ENCODE results near the gene RALGPS2.

Gene RALGPS2

DNA sequence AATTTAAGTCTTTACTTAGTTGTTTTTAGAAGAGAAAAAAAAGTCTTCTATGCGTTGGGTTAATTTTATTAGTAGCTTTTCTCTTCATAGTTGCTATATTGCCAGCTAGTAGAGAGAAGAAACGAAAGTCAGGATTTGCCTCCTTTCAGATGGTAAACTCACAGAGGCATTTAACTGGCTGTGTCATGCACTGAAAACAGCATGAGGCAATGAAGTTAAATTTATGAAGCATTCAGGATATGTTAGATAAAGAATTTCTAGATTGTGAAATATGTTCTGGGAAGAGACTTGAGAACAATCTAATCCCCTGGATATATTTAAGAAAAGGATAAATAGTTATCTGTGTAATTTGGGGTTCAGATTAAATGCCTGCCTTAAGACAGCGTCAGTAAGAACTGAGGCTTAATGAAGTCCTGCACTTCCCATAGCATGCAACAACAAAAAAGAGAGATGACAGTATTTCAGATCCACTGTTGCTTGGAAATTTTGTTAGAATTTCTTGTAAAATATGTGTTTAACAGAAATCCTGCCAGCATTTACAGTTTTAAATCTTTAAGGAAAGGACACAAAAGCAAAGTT, 144.2 kb downstream of the RALGPS2 start:
- no peak for DNase-seq

DNA sequence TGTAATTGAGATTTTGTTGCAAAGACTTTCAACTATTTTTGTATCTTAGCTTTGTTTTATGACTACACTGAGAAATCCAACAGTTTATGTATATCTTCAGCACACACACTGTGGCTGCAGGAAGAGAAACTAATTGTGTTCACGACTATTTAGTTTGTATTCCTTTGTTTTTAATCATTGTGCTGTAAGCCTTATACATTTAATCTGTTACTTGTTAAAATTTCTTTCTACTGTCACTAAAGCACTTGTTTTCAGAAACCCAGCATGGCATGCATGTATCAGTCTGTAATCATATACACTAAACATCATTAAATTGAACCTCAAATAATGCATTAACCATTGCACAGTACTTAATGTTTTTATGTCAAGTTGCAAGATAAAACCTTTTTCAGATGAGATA, 145.2 kb downstream of the RALGPS2 start:
- no peak for DNase-seq

DNA sequence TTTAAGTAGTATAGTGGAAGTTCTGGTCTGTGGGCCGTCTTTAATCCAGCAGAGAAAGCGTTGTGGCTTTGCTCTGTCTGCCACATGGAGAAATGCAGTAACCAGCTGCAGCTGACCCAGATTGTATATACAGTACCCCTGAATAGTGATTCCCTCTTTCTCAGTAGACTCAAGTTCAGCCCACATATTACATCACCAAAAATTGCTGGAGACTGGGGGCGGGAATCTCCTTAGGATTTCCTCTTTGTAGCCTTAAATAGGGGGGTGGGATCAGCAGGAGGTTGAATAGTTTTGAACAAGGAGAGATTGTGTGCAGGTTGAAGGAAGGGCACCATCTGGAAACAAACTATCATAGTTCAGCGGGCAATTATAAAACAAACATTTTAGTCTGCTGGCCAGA, 145.9 kb downstream of the RALGPS2 start, which contains the start of gene ANGPTL1:
Gene ANGPTL1 (minus strand): TSS at position 134 of the 400 bp plus-strand sequence. CDS start 5,301 bp downstream, outside the sequence.
- DNase-seq = no peak

DNA sequence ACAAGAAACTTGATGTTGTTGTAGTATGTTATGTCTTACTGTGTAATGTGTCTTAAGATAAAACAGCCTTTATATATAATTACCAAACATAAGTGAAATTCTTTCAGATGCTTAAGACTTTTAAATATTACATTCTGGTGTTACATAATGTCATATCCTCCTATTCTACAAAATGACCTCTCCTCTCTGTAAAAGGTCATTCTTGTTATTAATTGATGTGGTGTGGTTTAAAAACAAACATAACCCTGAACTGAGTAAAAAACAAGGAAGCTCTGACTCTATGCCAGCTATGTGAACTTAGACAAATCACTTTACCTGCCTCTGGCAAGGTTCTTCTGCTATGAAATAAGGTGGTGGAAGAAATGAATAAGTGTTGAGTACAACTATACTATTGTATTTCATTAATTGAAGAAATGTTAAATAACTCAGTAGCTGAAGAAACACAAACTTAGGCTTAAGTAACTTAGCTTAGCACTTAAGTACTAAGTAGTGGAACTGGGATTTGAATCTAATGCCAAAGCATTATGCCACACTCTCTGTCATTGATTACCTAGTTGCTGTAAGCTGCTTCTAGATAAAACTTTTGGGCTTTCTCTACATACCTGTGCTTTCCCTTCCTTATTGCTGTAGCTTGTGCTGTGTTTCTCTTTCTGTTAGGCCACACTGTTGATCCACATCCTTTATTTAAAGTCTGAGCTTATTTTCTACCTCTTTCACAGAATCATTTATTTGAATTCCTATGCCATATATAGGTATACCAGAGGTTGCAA, 146.7 kb downstream of the RALGPS2 start:
- no peak for DNase-seq

DNA sequence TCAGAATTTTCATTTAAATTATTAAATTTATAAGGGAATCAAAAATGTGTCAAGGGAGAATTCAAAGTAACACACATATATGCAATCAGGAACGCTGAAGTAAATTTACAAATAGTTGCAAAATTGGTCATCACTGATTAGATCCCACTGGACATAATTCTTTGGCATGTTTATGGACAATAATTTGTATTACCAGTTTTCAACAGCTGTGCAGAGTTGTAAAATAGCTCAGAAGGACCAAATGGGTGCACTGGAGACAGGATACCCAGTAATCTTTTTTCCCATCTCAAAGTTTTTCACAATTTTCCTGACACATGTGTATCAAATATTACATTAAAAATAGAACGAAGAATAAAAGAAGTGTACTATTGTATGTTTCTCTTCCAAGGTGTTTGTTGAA, 149.9 kb downstream of the RALGPS2 start:
- no peak for DNase-seq

DNA sequence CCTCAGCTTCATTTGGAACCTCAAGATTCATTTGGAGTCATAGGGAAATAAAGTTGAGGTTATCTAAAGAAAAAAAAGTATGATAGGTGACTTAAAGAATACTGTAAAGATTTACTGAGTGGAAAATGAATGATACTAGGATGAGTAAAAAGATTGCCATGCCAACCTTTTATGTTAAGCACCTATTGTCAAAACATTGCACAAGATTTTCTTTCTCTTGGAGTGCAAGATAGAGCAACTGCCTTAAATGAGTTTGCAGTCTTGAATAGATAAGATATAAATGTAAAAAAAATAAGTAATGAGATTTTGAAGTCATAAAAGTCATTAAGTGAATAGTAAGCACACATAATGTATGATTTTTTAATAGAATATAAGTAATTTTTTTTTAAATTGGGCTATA, 150.9 kb downstream of the RALGPS2 start:
- no peak for DNase-seq

DNA sequence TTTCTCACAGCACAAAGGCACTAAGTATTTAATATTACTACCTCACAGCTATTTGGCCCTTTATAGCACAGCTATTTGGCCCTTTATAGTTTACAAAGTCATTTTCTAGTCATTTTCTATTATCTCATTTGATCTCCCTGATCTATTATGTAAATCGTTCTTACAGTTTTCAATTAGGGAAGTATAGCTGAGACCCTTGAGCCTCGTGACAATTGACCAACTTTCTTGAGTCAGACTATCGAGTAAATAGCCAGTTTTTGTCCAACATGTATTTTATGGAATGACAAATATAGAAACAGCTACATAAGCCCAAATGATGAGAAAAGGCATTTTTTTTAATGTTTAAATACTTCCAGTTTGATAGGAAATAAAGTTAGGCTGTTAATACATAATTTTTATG, 152.9 kb downstream of the RALGPS2 start:
- peak in 1 of 3 donors; percentile 22 for DNase-seq

DNA sequence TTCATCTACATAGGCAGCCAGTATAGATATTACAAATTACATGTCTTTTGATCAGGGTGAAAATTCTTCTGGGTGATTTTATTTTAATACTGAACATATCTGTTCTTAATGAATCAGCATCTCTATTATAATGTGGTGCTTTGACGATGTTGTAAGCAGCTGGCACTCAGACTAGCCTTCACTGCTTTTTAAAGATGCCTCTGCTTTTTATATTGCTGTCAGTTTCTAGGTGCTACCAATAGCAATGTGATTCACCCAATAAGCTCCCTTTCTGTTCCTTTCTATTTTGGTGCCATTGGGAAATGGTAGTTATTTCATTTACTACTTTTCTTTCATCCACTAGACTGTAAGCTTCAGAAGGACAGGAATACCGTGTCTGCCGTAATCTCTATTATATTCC, 156.9 kb downstream of the RALGPS2 start:
- DNase-seq = no peak

DNA sequence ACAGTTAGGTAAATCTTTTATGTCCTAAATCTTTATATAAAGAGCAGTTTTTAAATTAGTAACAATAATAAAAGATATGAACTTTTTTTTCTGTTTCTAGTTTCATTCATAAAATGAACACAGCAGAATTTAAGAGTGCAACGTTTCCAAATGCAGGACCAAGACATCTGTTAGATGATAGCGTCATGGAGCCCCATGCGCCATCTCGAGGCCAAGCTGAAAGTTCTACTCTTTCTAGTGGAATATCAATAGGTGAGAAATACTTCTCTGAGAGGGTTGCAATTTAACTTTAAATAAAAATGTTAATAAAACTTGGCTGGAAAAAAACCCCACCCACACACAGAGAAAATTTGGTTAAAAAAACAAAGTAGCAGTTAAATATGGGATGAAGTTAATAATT, 160.8 kb downstream of the RALGPS2 start:
- no peak for DNase-seq

DNA sequence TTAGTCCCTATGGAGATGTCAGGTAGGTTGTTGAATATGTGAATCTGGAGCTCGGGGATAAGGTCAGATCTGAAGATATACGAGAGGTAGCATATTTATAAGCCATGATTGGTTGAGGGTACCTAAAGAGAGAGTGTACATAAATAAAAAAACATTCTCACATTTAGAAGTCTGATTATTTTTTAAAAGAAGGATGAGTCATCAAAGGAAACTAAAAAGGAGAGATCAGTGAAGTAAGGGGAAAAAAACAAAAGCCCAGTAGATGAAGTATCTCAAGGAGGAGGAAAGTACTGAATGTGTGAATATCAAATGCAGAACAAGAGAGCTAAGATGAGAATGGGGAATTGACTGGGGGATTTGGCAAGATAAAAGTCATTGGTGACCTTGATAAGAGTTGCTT, 161.5 kb downstream of the RALGPS2 start:
- no peak for DNase-seq

DNA sequence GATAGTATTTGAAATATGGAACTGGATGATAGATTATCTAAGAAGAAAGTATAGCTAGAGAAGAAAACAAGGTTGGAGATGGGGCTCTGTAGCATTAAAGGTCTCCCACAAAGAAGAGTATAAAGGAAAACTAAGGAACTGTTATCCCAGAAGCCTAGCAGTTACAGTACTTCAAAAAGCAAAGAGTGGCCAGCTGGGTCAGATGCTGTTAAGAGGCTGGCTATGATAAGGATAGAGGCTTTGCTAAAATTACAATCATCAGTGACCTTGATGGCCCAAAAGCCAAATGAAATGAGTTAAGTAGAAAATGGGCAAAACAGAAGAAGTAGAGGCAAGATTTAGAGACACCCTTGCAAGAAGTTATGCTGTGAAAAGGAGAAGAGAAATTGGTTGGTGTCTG, 170.9 kb downstream of the RALGPS2 start:
- DNase-seq = no peak

DNA sequence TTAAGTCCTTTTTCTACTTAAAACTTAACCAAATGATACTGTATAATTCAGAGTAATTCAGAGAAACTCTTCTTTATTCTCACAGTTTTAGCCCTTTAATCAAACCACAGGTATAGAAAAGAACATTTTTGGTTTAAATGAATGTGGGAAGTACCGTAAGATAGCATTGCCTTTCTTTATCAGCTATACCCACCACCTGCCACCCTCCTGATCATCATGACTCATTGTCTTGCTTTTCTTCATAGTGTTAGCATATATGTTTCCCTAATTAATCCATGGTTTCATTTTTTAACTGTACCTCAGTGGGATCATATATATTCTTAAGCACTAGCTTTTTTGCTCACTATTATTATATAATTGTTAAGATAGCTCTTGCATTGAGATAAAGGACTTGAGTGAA, 173.4 kb downstream of the RALGPS2 start:
- no peak for DNase-seq

DNA sequence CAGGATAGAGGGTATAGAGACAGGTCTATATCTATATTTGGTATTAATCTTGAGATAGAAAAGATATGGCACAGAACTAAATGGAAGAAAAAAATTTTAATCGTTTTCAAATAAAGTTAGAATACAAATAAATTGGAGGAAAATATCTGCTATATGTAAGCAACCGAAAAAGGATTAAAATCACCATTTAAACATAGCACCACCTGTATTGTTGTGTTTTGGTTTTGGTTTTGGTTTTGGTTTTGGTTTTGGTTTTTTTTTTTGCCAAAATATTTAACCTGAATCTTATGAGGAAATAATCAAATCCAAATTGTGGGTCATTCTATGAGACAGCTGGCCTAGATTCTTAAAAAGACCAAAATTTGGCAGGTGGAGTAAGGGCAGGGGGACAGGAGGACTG, 174.4 kb downstream of the RALGPS2 start:
- DNase-seq = no peak

DNA sequence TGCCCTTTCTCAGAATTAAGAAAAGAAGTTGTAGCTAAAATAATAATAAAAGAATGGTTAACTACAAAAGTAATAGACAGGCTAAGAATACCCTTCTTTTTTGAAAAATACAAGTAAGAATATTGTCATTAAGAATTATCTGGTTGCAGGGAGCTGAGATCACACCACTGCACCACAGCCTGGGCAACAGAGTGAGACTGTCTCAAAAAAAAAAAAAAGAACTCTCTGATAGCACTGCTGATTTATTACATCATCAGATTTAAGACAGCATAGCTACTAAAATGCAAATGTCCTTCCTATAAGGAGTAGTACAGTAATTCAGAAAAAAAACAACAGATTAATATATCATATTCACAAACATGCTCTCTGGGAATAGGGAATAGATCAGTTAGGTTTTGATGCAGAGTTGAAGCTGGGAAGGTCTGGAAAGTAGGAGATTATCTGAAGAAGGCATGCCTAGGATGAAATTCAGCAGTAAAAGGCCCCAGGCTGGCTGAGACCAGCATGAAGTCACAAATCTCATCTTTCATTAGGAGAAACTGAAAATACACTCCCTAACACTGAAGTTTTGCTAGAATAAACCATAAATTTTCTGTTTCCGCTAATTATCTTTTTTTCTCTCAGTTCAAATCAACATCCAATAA, 176.6 kb downstream of the RALGPS2 start:
- no peak for DNase-seq

DNA sequence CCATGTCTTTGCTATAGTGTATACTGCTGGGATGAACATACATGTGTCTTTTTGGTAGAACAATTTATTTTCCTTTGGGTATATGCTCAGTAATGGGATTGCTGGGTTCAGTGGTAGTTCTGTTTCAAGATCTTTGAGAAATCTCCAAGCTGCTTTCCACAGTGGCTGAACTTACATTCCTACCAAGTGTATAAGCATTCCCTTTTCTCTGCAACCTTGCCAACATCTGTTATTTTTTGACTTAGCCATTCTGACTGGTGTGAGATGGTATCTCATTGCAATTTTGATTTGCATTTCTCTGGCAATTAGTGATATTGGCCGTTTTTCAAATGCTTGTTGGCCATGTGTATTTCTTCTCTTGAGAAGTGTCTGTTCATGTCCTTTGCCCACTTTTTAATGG, 183.3 kb downstream of the RALGPS2 start:
- DNase-seq = no peak

DNA sequence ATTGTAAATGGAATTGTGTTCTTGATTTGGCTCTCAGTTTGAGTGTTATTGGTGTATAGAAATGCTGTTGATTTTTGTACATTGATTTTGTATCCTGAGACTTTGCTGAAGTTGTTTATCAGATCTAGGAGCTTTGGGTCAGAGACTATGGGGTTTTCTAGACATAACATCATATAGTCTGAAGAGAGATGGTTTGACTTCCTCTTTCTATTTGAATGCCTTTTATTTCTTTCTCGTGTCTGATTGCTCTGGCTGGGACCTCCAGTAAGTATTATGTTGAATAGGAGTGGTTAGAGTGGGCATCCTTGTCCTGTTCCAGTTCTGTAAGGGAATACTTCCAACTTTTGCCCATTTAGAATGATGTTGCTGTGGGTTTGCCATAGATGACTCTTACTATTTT, 185.0 kb downstream of the RALGPS2 start:
- no peak for DNase-seq

DNA sequence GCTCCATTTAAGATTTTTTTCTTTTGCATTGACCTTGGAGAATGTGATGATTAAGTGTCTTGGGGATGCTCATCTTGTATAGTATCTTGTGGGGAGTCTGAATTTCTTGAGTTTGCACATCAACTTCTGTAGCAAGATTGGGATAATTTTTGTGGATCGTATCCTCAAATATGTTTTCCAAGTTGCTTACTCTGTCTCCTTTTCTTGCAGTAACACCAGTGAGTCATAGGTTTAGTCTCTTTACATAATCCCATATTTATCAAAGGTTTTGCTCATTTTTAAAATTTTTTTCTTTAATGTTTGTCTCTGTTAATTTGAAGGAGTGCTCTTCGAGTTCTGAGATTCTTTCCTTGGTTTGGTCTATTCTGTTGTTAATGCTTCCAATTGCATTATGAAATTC, 187.6 kb downstream of the RALGPS2 start:
- no peak for DNase-seq

DNA sequence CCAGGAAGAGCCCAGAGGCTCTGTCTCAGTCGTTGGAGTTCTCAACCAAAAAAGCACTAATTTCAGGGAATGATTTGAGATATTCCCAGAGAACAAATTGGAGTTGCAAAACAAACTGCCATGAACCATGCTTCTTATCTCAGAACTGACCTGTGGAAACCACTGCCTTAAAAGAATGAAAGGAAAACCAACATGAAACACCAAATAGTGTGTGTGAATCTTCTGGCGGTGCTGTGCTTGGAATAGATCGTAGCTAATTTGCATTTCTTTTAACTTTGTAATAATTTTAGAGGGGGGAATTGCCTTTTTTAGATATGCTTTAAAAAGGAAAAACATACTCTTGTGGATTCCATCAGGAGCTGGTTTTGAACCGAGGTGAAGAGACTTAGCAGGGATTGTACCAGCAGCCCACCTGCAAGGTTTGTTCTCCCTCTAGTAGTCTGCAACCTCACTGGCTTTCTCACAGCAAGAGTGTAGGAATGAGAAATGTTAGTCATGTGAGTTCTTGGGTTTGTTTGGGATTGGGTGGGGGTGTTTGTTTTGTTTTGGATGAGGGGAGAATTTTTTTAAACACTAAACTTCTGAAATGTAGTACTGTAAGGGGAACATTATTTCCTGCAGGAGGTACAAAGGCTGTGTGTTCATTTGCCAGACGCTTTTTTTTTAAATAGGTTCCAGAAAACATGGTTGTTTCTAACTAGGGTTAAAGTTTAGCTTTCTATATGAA, 191.6 kb downstream of the RALGPS2 start:
- DNase-seq = no peak

DNA sequence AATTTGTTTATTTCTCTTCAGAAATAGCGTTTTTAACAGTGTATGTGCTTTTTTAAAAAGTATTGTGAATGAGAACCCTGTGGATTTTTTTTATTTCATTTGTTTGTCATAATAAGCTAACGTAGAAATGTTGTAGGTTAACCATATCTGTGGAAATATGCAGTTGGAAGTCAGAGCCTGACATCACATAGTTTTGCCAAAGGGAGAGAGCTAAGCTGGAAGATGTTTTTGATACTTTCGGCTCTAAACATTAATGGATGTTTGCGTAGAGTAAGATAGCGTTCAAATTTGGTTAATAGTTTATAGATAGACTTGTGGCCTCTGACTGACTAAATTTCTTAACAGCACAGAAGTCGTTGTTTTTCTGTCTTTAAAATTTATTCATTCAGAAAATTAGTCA, 193.3 kb downstream of the RALGPS2 start:
- no peak for DNase-seq

DNA sequence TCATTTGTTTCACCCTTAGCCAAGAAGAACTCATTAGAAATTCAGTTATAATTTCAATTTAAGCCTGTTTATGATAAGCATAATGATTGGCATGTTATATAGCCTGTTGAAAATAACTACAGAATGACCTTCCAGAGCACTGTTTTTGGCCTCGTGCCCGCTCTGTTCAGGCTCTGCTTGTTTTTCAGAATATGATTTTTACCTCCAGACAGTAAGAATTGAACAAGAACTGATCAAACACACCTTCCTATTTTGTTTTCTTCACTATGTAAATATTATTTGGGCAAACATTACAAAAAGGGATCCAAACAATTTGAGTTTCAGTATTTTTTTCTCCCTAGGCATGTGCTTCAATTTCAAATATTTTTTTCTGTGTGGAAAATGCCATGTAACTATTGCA, 193.9 kb downstream of the RALGPS2 start:
- DNase-seq = no peak

DNA sequence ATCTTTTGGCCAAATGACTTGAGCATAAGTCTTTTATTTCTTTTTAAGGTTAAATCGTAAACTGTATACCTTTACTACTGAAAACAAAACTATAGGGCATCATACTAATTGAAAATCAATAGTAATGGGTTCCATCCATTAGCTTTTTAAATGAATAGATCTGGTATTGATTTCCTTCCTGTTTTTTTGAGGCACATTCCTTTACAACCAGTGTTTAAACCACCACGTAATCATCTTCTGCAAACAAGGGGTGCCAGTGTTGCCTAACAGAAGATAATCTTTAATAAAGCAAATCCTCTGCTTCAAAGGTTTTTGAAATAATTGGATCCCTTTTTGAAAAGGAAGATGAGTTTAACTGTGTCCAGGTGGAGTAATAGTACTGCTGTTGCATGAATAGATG, 194.5 kb downstream of the RALGPS2 start:
- DNase-seq = no peak

DNA sequence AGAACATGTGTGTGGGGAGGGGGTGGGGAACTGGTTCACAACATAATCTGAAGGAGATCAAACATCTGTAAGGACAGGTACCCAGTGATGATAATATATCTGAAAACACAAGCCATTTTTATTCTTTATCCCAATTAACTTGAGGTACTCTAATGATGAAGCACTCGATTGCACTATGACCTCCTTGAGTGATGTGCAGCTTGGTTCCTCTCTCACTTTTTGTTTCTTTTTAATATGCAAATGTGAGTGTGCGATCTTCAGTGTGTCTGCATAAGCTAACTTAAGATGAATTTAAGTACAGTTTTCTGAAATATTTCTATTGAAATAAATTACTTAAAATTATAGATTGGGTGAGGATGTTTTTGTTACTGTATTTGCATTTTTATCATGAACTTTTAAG, 196.5 kb downstream of the RALGPS2 start:
- DNase-seq = no peak

DNA sequence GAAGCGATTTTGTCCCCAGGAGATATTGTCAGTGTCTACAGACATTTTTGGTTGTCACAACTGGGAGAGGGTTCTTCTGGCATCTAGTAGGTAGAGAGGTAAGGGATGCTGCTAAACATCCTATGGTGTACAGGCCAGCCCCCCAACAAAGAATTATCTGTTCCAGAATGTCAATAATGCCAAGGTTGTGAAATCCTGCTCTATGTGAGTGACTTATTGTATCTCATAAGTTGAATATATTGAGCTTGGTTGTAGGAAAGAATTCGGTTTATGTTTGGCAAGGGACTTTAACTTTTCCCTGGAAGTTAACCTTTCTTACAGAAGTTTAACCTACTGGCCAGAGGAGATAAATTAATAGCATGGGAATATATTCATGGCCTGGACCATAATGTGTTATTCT, 198.5 kb downstream of the RALGPS2 start:
- no peak for DNase-seq

DNA sequence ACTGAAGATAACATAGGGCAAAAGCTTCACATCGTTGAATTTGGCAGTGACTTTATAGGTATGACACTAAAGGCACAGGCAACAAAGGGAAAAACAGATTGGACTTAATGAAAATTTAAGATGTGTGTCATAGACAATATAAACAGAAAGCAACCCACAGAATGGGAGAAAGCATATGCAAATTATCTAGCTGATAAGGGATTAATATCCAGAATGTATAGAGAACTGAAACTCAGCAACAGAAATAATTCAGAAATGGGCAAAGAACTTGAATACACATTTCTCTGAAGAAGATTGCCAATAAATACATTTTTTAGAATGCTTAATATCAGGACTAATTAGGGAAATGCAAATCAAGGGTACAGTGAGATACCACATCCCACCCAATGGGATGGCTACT, 201.0 kb downstream of the RALGPS2 start:
- no peak for DNase-seq

All from suppressor macrophage treated with lipopolysaccharide for 1 hour (primary cell).